Esophagus muscularis mucosa (tissue), 4 donors: ENCODE measurements around the gene SNF8.

Experiments
- EP300 ChIP-seq: sonication (generic); formaldehyde crosslinking; IDR thresholded peaks from one replicate; pipeline ENCODE4 v1.6.1; 2017; ENCODE audit warnings: antibody characterized with exemption
- POLR2A ChIP-seq: fragments of 450-650 bp; IDR thresholded peaks from one replicate; pipeline ENCODE4 v1.6.1; 2017; ENCODE audit warnings: antibody characterized with exemption, moderate library complexity, mild to moderate bottlenecking, low read depth
- POLR2AphosphoS5 ChIP-seq, 2 donors: sonication (generic); formaldehyde crosslinking; IDR thresholded peaks; one replicate each; pipeline ENCODE4 v1.6.1; 2017; ENCODE audit warnings: antibody characterized with exemption in 2 of 2
- TF ChIP-seq, protein P1 (sequence below), 3 experiments: fragments of 200-600 bp in 2 of 3; fragments of 450-650 bp in 1 of 3; sonication (generic) in 2 of 3; IDR thresholded peaks; one replicate each; pipeline ENCODE4 v1.5.1; 2017 to 2019; ENCODE audit warnings: antibody characterized with exemption in 3 of 3, mild to moderate bottlenecking in 2 of 3, moderate library complexity in 1 of 3

DNA sequence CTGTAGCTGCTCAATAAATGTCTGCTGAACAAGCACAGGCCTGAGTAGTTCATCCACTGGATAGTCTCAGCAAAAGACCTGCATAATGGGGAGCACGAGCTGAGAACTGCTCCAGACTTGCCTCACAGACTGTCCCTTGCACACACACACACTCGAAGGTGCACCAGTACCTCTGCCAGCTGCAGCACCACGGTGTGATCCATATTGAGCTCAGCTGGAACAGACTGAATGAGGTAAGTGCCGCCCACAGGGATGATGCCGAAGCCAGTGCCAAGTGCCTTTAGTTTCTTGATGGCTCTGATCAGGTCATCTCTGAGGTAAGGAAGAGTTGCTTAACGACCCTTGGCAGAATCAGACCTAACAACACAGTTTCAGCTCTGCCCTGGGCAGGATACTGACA lies 11.6 kb downstream of the SNF8 start:
- TF ChIP-seq, protein P1, sequence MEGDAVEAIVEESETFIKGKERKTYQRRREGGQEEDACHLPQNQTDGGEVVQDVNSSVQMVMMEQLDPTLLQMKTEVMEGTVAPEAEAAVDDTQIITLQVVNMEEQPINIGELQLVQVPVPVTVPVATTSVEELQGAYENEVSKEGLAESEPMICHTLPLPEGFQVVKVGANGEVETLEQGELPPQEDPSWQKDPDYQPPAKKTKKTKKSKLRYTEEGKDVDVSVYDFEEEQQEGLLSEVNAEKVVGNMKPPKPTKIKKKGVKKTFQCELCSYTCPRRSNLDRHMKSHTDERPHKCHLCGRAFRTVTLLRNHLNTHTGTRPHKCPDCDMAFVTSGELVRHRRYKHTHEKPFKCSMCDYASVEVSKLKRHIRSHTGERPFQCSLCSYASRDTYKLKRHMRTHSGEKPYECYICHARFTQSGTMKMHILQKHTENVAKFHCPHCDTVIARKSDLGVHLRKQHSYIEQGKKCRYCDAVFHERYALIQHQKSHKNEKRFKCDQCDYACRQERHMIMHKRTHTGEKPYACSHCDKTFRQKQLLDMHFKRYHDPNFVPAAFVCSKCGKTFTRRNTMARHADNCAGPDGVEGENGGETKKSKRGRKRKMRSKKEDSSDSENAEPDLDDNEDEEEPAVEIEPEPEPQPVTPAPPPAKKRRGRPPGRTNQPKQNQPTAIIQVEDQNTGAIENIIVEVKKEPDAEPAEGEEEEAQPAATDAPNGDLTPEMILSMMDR (IDR thresholded peaks at IDR 0.05) = no peak
- no peak for TF ChIP-seq POLR2A
- TF ChIP-seq POLR2AphosphoS5 (IDR thresholded peaks at IDR 0.05) = no peak
- TF ChIP-seq EP300 = no peak
